Heart left ventricle (tissue), 16 donors: ENCODE data around the gene FNTB. TPM values are rescaled to one million over a fixed set of nuclear protein-coding genes. Genes with fewer than 3 reads are reported as not detected.
A peak's percentile ranks its signal among the peaks of the same experiment; 100 is the strongest.

Experiments used
- ATAC-seq, 4 donors: fragments of 200-7000 bp; cut with Tn5 transposase; one replicate each; pipeline ENCODE4 v1.9.1; 2020 to 2022; ENCODE audit warnings: moderate library complexity in 4 of 4, mild to moderate bottlenecking in 3 of 4, moderate number of reproducible peaks in 1 of 4
- DNase-seq, 5 donors: peaks; one replicate each; pipeline ENCODE4 v3.0.0-alpha.2; 2020
- H3K27ac ChIP-seq, 12 donors: fragments of 200-600 bp; sonication (generic) in 4 of 12; one replicate each; pipeline versions ENCODE4 v1.5.0 to v1.8.0; 2016 to 2022; ENCODE audit warnings: mild to moderate bottlenecking in 2 of 12
- H3K27me3 ChIP-seq, 9 donors: fragments of 200-600 bp; sonication (generic) in 2 of 9; one replicate each; pipeline versions ENCODE4 v1.5.1 to v1.8.0; 2016 to 2022; ENCODE audit warnings: mild to moderate bottlenecking in 3 of 9
- H3K36me3 ChIP-seq, 9 donors: fragments of 200-600 bp; sonication (generic) in 2 of 9; one replicate each; pipeline versions ENCODE4 v1.5.0 to v1.8.0; 2018 to 2022; ENCODE audit warnings: mild to moderate bottlenecking in 2 of 9
- H3K4me1 ChIP-seq, 12 donors: fragments of 200-600 bp; sonication (generic) in 4 of 12; one replicate each; pipeline versions ENCODE4 v1.5.0 to v1.8.0; 2016 to 2022; ENCODE audit warnings: mild to moderate bottlenecking in 3 of 12
- H3K4me3 ChIP-seq, 12 donors: fragments of 200-600 bp; sonication (generic) in 4 of 12; one replicate each; pipeline versions ENCODE4 v1.5.0 to v1.8.0; 2017 to 2022; ENCODE audit warnings: mild to moderate bottlenecking in 9 of 12, moderate library complexity in 4 of 12
- H3K9me3 ChIP-seq, 12 donors: fragments of 200-600 bp; sonication (generic) in 4 of 12; one replicate each; pipeline versions ENCODE4 v1.5.0 to v1.8.0; 2016 to 2022; ENCODE audit warnings: mild to moderate bottlenecking in 1 of 12
- POLR2A ChIP-seq, 2 donors: fragments of 450-650 bp; IDR thresholded peaks; one replicate each; pipeline ENCODE4 v1.6.1; 2017; ENCODE audit warnings: antibody characterized with exemption in 2 of 2, mild to moderate bottlenecking in 2 of 2, moderate library complexity in 2 of 2
- WGBS, 4 donors: extraction: QIAGEN DNeasy Blood & Tissue Kit in 2 of 4; methylation state at CpG; one replicate each; pipeline versions ENCODE4 v1.1.5 to v1.1.7; 2013 to 2018; 5-methylcytosine and 5-hydroxymethylcytosine counted together
- intact Hi-C, 10 donors: fragments of 100-400 bp; cut with DNase I; formaldehyde crosslinking; loops; one replicate each; pipeline versions ENCODE4 v1.11.1 to v1.14.2; 2022
- polyA plus RNA-seq, 2 donors: library from polyadenylated mRNA; stranded (reverse); fragments of 200-250 nt; gene quantifications; one replicate each; pipeline ENCODE4 v1.2.3, GENCODE V29; 2013
- total RNA-seq, 9 donors: library from RNA; depleted of rRNA in 2 of 9; stranded (reverse); fragments of >200 nt in 2 of 9; fragmentation: NEBNext Ultra II Directional in 3 of 9; extraction: Animal tissue kit (Norgen Biotek cat#: 25700) in 3 of 9; gene quantifications; one replicate each; pipeline versions ENCODE4 v1.1.0 to v1.2.4, GENCODE V29; 2016 to 2023
- TF ChIP-seq, protein P1 (sequence below), 12 donors: fragments of 200-600 bp; sonication (generic) in 4 of 12; IDR thresholded peaks; one replicate each; pipeline versions ENCODE4 v1.5.0 to v1.8.0; 2018 to 2022; ENCODE audit warnings: antibody characterized with exemption in 12 of 12, mild to moderate bottlenecking in 5 of 12
- donor health status: ischemic (EF 13 %, LVEDD 7.1; RV severe dilation, severe dysfunction).
- donor health status: healthy with polysubstance abuse.
- donor health status: DM: no; HTN: yes; CAD: no.
- donor health status: DM: no; HTN: no; CAD: no.
- donor health status: ischemic (EF 25% LVEDD 6.9; RV normal size, moderate dysfunction).
- donor health status: ischemic (EF 25% LVEDD 5.7; RV mildly dilated, moderate dysfunction).
- donor health status: healthy.
- donor health status: DM: yes; HTN: yes; CAD: no.
- donor health status: ischemic (EF 35%, LVEDD 5.7; RV mildly dilated, moderate dysfunction).
- donor health status: nonischemic (EF 11% LVEDD 7.7; RV severe dilation, severe dysfunction).
- donor health status: DM: yes; HTN: yes; CAD: no.
- donor health status: PGD.
- donor health status: ischemic (EF 29% LVEDD 5.4; RV normal size, mild dysfunction).
- donor health status: nonischemic (EF 23%, LVEDD 6.1; RV moderate dilation, normal function).

The FNTB gene
- total and polyA plus RNA-seq, 11 donors: 10.5 to 22.5 (median 16.7) TPM

DNA sequence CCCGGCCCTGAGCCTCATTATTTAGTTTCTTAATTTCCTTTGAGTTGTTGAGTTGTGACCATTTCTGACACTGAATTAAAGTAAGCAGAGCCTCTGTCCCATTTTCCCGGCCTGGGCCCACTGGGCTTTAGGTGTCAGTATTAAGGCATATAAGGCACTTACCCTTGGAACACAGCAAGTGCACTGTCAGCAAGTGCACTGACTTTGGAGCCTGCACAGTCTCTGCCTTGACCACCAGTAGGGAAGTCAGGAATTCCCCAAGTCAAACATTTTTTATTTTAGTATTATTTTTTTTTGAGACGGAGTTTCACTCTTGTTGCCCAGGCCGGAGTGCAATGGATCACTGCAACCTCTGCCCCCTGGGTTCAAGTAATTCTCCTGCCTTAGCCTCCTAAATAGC, 59.0 kb downstream of the FNTB start:
- H3K4me1 ChIP-seq: peaks cover 0 to 53% (median 12%) of the 10 kb centered on the region in 12 donors
- peaks cover 0 to 45% (median 28%) of the 10 kb centered on the region in 9 donors for H3K36me3 ChIP-seq
- no peak overlapping the region for H3K4me3 ChIP-seq
- WGBS, 4 donors: 85 to 92% (median 90%) methylated on average over 4 of the region's 4 CpGs
- DNase-seq: no peak
- peak overlapping the region in 1 of 12 donors; percentile 86 for H3K27ac ChIP-seq
- TF ChIP-seq POLR2A (IDR thresholded peaks at IDR 0.05): no peak
- TF ChIP-seq, protein P1, sequence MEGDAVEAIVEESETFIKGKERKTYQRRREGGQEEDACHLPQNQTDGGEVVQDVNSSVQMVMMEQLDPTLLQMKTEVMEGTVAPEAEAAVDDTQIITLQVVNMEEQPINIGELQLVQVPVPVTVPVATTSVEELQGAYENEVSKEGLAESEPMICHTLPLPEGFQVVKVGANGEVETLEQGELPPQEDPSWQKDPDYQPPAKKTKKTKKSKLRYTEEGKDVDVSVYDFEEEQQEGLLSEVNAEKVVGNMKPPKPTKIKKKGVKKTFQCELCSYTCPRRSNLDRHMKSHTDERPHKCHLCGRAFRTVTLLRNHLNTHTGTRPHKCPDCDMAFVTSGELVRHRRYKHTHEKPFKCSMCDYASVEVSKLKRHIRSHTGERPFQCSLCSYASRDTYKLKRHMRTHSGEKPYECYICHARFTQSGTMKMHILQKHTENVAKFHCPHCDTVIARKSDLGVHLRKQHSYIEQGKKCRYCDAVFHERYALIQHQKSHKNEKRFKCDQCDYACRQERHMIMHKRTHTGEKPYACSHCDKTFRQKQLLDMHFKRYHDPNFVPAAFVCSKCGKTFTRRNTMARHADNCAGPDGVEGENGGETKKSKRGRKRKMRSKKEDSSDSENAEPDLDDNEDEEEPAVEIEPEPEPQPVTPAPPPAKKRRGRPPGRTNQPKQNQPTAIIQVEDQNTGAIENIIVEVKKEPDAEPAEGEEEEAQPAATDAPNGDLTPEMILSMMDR (IDR thresholded peaks at IDR 0.05): no peak
- H3K27me3 ChIP-seq: no peaks in the 10 kb centered on the region
- ATAC-seq: peak in 1 of 4 donors; percentile 30
- intact Hi-C loops: no loop called here
- no peaks in the 10 kb centered on the region for H3K9me3 ChIP-seq

DNA sequence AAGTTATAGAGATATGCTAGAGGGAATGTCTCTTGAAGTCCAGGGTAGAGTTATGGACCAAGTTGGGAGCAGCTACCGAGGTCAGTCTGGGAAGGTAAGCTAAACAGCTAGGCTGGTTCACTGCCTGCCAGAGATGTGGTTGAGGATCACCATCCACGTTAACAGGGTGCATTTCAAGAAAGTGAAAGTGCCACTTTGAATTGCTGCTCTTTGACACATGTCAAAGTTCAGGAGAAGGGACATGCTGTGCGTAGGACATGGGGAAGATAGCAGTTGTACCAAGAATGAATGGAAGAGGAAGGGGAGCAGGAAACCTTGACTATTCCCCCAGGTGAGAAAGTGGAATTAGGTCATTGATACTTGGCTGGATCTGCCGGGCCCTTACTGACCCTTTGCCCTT, 66.1 kb downstream of the FNTB start:
- intact Hi-C loops: no loop called here
- no peaks in the 10 kb centered on the region for H3K27me3 ChIP-seq
- H3K4me3 ChIP-seq: no peak overlapping the region
- H3K27ac ChIP-seq: no peak overlapping the region
- no peaks in the 10 kb centered on the region for H3K9me3 ChIP-seq
- 70 to 72% (median 71%) methylated on average over 4 of the region's 4 CpGs for WGBS, 4 donors
- TF ChIP-seq, protein P1 (IDR thresholded peaks at IDR 0.05): no peak
- TF ChIP-seq POLR2A (IDR thresholded peaks at IDR 0.05): no peak
- peaks cover 0 to 38% (median 17%) of the 10 kb centered on the region in 9 donors for H3K36me3 ChIP-seq
- H3K4me1 ChIP-seq: peaks cover 0 to 21% (median 9%) of the 10 kb centered on the region in 12 donors
- no peak for DNase-seq
- no peak for ATAC-seq

DNA sequence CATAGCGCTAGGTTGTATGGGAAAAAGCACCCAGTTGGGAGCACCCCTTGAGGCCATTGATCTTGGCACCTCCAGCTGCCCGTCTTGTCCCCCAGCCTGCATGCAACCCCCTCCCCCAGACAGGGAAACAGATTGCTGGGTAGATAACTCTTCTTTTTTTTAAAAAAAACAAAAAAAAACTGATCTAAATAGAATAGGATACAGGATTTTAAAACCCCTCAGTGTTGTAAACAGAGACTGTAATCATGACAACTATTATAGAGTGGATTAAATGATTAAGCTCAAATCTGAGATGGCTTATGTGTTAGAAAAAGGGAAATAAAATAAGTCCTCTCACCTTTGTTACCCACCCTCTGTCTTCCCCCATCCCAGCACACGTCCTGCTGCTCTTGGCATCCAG, 66.8 kb downstream of the FNTB start:
- intact Hi-C loops: no loop called here
- H3K36me3 ChIP-seq: peaks cover 0 to 43% (median 11%) of the 10 kb centered on the region in 9 donors
- H3K4me3 ChIP-seq: no peak overlapping the region
- DNase-seq (no peak), ATAC-seq (no peak)
- peaks cover 0 to 15% (median 5%) of the 10 kb centered on the region in 12 donors for H3K4me1 ChIP-seq
- no peaks in the 10 kb centered on the region for H3K27me3 ChIP-seq
- no peak overlapping the region for H3K27ac ChIP-seq
- H3K9me3 ChIP-seq: no peaks in the 10 kb centered on the region
- 88 to 93% (median 90%) methylated on average over 3 of the region's 3 CpGs for WGBS, 4 donors
- TF ChIP-seq, protein P1 (IDR thresholded peaks at IDR 0.05): no peak
- TF ChIP-seq POLR2A (IDR thresholded peaks at IDR 0.05): no peak

DNA sequence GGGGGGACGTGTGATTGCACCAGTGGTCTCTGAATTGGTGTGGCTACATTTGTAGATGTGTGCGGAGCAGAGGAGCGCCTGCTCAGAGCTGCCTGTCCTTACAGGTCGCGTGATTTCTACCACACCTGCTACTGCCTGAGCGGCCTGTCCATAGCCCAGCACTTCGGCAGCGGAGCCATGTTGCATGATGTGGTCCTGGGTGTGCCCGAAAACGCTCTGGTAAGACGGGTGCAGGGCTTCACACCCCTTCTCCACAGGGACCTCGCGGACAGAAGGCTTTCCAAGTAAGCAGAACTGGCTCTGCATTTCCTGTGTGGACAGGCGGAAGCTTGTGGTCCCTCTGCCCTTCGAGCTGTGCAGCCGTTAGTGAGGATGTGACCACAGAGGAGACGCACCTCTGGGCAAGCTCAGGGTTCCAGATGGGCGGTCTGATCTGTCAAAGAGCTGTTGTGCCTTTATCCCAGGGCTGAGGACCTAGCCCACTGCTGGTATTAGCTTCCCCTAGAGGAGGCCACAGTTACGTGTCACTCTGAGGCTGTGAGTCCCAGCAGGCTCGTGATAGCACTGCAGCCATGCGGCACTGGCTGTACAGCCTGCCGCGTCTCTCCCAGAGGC, 67.9 kb downstream of the FNTB start:
- Histone ChIP-seq H3K36me3 (peaks cover 0 to 54% (median 18%) of the 10 kb centered on the region in 9 donors), H3K4me1 (peaks cover 0 to 14% (median 5%) of the 10 kb centered on the region in 12 donors), H3K27me3 (no peaks in the 10 kb centered on the region), H3K9me3 (no peaks in the 10 kb centered on the region), H3K4me3 (no peak overlapping the region), H3K27ac (peak overlapping the region in 1 of 12 donors; percentile 43)
- intact Hi-C loops: no loop called here
- no peak for TF ChIP-seq POLR2A (IDR thresholded peaks at IDR 0.05)
- TF ChIP-seq, protein P1 (IDR thresholded peaks at IDR 0.05): no peak
- DNase-seq (peak in 2 of 5 donors; percentile 57 to 64), ATAC-seq (peak; percentile 41 to 70 (median 52))
- WGBS, 4 donors: 70 to 86% (median 80%) methylated on average over 15 to 23 of the region's 23 CpGs
